ENCODE results near the gene PGLYRP2. TPM values are rescaled to one million over a fixed set of nuclear protein-coding genes. Genes with fewer than 3 reads are reported as not detected.

The PGLYRP2 gene
- total and polyA plus RNA-seq, 12 donors, result not detected

DNA sequence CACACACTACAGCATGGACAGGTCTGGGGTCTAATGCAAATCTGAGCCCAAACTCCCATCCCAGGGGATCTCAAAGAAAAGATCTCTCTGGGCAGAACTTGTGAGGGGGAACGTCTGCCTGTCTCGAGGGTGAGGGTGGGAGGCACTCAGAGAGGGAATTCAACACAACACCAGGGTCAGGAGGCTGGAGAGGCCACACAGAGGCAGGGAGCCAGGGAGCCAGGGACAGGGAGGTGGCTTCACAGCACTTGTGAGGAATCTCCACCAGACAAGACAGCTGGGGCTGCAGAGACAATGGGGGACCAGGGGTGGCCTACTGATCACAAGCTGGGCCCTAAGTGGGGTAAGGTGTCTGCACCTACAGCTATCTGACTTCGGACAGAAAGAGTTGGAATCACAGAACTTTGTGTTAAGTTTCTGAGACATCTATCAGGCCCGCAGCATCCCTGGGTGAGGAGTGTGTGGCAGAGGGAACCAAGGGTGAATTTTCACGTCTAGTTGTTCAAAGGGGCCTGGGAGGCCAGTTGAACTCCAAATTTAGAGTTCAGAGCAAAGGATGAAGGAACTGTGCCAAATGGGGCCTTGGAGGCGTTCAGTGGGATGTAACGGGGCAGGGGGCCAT lies 47.8 kb downstream of the PGLYRP2 start:
- no peaks in the 10 kb centered on the region for H3K9me3 ChIP-seq
- peaks cover 14 to 49% (median 37%) of the 10 kb centered on the region in 9 donors for H3K4me1 ChIP-seq
- TF ChIP-seq, protein P1, sequence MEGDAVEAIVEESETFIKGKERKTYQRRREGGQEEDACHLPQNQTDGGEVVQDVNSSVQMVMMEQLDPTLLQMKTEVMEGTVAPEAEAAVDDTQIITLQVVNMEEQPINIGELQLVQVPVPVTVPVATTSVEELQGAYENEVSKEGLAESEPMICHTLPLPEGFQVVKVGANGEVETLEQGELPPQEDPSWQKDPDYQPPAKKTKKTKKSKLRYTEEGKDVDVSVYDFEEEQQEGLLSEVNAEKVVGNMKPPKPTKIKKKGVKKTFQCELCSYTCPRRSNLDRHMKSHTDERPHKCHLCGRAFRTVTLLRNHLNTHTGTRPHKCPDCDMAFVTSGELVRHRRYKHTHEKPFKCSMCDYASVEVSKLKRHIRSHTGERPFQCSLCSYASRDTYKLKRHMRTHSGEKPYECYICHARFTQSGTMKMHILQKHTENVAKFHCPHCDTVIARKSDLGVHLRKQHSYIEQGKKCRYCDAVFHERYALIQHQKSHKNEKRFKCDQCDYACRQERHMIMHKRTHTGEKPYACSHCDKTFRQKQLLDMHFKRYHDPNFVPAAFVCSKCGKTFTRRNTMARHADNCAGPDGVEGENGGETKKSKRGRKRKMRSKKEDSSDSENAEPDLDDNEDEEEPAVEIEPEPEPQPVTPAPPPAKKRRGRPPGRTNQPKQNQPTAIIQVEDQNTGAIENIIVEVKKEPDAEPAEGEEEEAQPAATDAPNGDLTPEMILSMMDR (IDR thresholded peaks at IDR 0.05), result no peak
- intact Hi-C loops (cut with DNase I), result no loop called here
- peaks cover 0 to 34% (median 11%) of the 10 kb centered on the region in 9 donors for H3K36me3 ChIP-seq
- DNase-seq (no peak), ATAC-seq (no peak)
- H3K4me3 ChIP-seq, result peak overlapping the region; percentile 70 to 93 (median 79)
- 12 to 18% methylated on average over 7 of the region's 7 CpGs for WGBS, 2 donors
- H3K27me3 ChIP-seq, result no peaks in the 10 kb centered on the region
- H3K27ac ChIP-seq, result peak overlapping the region in 7 of 10 donors; percentile 47 to 87 (median 75)

DNA sequence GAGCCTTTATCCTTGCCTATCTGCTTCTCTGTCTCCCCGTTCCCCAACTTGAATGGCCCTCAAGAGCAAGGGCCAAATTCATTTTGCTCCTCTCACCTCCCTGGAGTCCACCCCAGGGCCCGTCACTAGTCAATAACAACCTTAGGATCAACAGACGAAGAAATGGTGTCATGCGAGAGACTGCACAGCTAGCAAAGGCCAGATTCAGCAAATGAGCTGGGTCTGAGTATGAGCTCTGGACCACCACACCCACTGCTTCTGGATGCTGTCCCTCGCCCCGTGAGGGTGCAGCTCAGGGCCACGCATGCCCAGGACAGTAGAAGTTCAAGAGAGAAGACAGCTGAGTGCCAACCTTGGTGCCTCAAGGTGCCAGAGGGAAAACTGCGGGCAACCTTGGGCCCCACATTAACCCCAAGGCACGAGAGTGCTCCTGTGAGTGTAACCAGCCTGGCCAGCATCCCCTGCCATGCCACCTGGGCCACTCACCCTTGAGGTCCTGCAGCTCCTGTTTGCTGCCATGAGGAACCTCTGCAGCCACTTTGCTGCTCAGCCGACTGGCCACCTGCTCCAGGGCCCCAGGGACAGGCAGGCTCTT lies 48.7 kb downstream of the PGLYRP2 start:
- H3K4me3 ChIP-seq, result peak overlapping the region in 5 of 10 donors; percentile 72 to 92 (median 76)
- H3K4me1 ChIP-seq, result peaks cover 14 to 49% (median 37%) of the 10 kb centered on the region in 9 donors
- H3K27ac ChIP-seq, result no peak overlapping the region
- H3K36me3 ChIP-seq, result peaks cover 0 to 41% (median 15%) of the 10 kb centered on the region in 9 donors
- no peaks in the 10 kb centered on the region for H3K9me3 ChIP-seq
- DNase-seq (no peak), ATAC-seq (no peak)
- TF ChIP-seq, protein P1 (IDR thresholded peaks at IDR 0.05), result no peak
- H3K27me3 ChIP-seq, result no peaks in the 10 kb centered on the region
- intact Hi-C loops (cut with DNase I), result no loop called here
- WGBS, 2 donors, result 82 to 87% methylated on average over 10 of the region's 10 CpGs

DNA sequence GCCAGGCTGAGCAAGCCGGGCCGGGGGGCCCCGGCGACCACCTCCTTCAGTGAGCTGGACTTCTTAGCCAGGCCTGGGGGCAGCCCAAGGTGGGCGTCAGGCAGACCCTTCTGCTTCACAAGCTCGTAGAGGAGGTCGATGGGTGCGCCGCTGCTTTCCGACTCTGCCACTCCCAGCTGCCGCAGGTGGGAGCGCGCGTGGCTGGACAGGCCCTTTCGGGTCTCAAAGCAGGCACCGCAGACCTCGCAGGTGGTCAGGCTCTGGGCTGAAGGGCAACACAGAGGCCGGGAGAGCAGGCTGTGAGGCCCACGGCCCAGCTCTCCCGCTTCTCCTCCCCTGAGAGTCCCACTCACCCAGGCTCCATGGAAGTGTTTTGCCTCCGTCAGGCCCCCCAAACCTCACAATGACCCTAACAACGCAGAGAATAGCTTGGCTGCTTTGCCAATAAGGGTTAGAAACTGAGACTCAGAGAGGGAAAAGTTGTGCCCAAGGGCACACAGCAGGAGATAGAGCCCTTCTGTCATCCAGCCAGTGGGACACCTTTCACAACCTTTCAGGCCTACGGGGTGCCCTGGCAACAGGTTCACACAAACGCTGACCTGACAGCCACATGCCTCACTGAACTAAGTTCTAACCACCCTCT lies 49.4 kb downstream of the PGLYRP2 start:
- 81 to 83% methylated on average over 22 to 24 of the region's 24 CpGs for WGBS, 2 donors
- Histone ChIP-seq H3K4me1 (peaks cover 14 to 49% (median 37%) of the 10 kb centered on the region in 9 donors), H3K36me3 (peaks cover 0 to 47% (median 20%) of the 10 kb centered on the region in 9 donors), H3K27ac (no peak overlapping the region), H3K9me3 (no peaks in the 10 kb centered on the region), H3K27me3 (no peaks in the 10 kb centered on the region), H3K4me3 (no peak overlapping the region)
- TF ChIP-seq, protein P1 (IDR thresholded peaks at IDR 0.05), result no peak
- intact Hi-C loops (cut with DNase I), result no loop called here
- DNase-seq, result no peak
- no peak for ATAC-seq

DNA sequence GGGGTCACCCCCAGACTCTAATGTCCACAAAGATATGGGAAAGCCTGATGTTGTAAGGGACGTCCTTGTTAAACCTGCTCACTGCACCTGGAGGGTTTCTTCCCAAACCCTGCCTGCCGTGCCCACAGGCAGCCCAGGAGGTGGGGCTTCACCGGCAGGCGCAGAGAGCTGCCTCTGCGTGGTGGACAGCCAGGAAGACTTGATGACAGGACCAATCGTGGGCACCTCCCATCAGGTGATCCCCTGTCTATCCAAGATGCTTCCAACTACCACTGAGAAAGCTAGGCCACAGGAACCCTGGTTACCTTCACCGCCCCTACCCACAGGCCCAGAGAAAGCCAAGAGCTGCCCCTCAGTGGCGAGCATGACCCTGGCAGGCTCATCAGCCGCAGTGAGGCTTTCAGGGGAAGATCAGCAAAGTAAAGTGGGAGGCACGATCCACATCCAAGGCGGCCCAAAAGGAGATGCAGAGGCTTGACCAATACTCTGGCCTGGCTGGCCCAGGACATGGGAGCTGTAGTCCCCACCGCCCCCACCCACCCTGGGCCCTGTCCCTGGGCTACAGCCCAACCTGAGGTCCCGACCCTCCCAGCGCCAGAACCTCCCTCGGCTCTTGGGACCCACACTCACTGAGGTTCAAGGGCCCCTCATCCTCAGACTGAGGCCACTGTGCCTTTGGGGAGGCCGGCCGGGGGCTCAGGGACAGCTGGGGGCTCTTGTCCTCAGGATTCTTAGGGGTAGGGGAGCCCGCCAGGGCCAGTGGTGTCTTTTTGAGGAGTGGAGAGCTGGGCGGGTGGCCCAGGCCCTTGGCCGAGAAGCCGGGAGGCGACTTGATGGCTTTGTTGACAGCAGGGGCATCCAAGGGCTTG lies 50.1 kb downstream of the PGLYRP2 start:
- intact Hi-C loops (cut with DNase I), result no loop called here
- H3K4me3 ChIP-seq, result no peak overlapping the region
- ATAC-seq, result no peak
- WGBS, 2 donors, result 66 to 70% methylated on average over 22 of the region's 22 CpGs
- no peaks in the 10 kb centered on the region for H3K27me3 ChIP-seq
- H3K27ac ChIP-seq, result no peak overlapping the region
- TF ChIP-seq, protein P1 (IDR thresholded peaks at IDR 0.05), result no peak
- DNase-seq, result no peak
- peaks cover 0 to 54% (median 25%) of the 10 kb centered on the region in 9 donors for H3K36me3 ChIP-seq
- no peaks in the 10 kb centered on the region for H3K9me3 ChIP-seq
- H3K4me1 ChIP-seq, result peaks cover 14 to 49% (median 37%) of the 10 kb centered on the region in 9 donors

Measured in heart right ventricle (tissue), 16 donors.